Measurements from ENCODE around the gene ZXDC. TPM values are rescaled to one million over a fixed set of nuclear protein-coding genes. Genes with fewer than 3 reads are reported as not detected.

The ZXDC gene
- total RNA-seq, 2 donors from 2014 or later = 30.5 to 31.6 TPM

GRCh38 chr3:126486360-126486847, 10.7 kb upstream of the ZXDC start:
- TF ChIP-seq, protein P1, sequence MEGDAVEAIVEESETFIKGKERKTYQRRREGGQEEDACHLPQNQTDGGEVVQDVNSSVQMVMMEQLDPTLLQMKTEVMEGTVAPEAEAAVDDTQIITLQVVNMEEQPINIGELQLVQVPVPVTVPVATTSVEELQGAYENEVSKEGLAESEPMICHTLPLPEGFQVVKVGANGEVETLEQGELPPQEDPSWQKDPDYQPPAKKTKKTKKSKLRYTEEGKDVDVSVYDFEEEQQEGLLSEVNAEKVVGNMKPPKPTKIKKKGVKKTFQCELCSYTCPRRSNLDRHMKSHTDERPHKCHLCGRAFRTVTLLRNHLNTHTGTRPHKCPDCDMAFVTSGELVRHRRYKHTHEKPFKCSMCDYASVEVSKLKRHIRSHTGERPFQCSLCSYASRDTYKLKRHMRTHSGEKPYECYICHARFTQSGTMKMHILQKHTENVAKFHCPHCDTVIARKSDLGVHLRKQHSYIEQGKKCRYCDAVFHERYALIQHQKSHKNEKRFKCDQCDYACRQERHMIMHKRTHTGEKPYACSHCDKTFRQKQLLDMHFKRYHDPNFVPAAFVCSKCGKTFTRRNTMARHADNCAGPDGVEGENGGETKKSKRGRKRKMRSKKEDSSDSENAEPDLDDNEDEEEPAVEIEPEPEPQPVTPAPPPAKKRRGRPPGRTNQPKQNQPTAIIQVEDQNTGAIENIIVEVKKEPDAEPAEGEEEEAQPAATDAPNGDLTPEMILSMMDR (conservative IDR thresholded peaks at IDR 0.05) = no peak
- Mint-ChIP-seq H3K27ac (no peak overlapping the region), H3K4me1 (peaks cover 8% of the 10 kb centered on the region), H3K36me3 (ENCODE audit: low read depth) (no peaks in the 10 kb centered on the region), H3K27me3 (ENCODE audit: insufficient read depth) (no peaks in the 10 kb centered on the region), H3K9me3 (no peaks in the 10 kb centered on the region), H3K4me3 (no peak overlapping the region)
- H3K9ac ChIP-seq (ENCODE audit: extremely low read depth, low read length, poor library complexity, severe bottlenecking) = no peak overlapping the region
- no peaks in the 10 kb centered on the region for H3K36me3 ChIP-seq (ENCODE audit: control insufficient read depth, insufficient read depth, low read length)
- H3K27me3 ChIP-seq (ENCODE audit: control insufficient read depth, insufficient read depth, low read length, poor library complexity, severe bottlenecking) = no peaks in the 10 kb centered on the region
- no peak overlapping the region for H3K27ac ChIP-seq (ENCODE audit: low read depth, low read length)
- no peaks in the 10 kb centered on the region for H3K4me1 ChIP-seq (ENCODE audit: control insufficient read depth, insufficient read depth, low read length)
- WGBS, 2 experiments (ENCODE audit: insufficient coverage in 1 of 2, insufficient read length in 1 of 2) = 90 to 92% methylated on average over 5 to 14 of the region's 14 CpGs
- no peaks in the 10 kb centered on the region for H3K9me3 ChIP-seq (ENCODE audit: control insufficient read depth, low read length)
- H3K4me3 ChIP-seq (ENCODE audit: low read length) = no peak overlapping the region
- no peak for DNase-seq

DNA sequence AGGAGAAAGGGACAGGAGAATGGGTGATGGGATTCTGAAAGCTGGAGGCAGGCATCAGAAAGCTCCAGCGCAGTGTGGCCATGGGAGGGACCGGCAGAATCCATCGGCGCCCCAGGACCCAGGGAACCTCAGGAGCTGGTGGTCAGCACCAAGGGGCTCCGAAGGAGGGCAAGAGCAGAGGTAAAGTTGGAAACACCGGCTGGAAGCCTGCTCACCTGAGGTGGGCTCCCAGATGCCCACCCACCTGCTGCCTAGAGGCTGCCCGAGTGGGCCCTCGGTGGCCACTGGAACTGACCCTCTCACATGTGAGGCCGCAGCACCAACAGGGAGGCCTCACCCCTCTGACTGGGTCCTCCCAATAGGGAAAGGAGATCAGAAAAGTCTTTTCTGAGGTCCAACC, 10.3 kb upstream of the ZXDC start:
- Histone ChIP-seq H3K27ac (ENCODE audit: low read depth, low read length) (no peak overlapping the region), H3K9me3 (ENCODE audit: control insufficient read depth, low read length) (no peaks in the 10 kb centered on the region), H3K36me3 (ENCODE audit: control insufficient read depth, insufficient read depth, low read length) (no peaks in the 10 kb centered on the region), H3K4me1 (ENCODE audit: control insufficient read depth, insufficient read depth, low read length) (no peaks in the 10 kb centered on the region), H3K27me3 (ENCODE audit: control insufficient read depth, insufficient read depth, low read length, poor library complexity, severe bottlenecking) (no peaks in the 10 kb centered on the region), H3K9ac (ENCODE audit: extremely low read depth, low read length, poor library complexity, severe bottlenecking) (no peak overlapping the region), H3K4me3 (ENCODE audit: low read length) (no peak overlapping the region)
- TF ChIP-seq, protein P1 (conservative IDR thresholded peaks at IDR 0.05) = no peak
- Mint-ChIP-seq H3K4me3 (no peak overlapping the region), H3K9me3 (no peaks in the 10 kb centered on the region), H3K36me3 (ENCODE audit: low read depth) (no peaks in the 10 kb centered on the region), H3K27ac (no peak overlapping the region), H3K4me1 (peaks cover 8% of the 10 kb centered on the region), H3K27me3 (ENCODE audit: insufficient read depth) (no peaks in the 10 kb centered on the region)
- DNase-seq = no peak
- 92 to 100% methylated on average over 3 to 9 of the region's 9 CpGs for WGBS, 2 experiments (ENCODE audit: insufficient coverage in 1 of 2, insufficient read length in 1 of 2)

DNA sequence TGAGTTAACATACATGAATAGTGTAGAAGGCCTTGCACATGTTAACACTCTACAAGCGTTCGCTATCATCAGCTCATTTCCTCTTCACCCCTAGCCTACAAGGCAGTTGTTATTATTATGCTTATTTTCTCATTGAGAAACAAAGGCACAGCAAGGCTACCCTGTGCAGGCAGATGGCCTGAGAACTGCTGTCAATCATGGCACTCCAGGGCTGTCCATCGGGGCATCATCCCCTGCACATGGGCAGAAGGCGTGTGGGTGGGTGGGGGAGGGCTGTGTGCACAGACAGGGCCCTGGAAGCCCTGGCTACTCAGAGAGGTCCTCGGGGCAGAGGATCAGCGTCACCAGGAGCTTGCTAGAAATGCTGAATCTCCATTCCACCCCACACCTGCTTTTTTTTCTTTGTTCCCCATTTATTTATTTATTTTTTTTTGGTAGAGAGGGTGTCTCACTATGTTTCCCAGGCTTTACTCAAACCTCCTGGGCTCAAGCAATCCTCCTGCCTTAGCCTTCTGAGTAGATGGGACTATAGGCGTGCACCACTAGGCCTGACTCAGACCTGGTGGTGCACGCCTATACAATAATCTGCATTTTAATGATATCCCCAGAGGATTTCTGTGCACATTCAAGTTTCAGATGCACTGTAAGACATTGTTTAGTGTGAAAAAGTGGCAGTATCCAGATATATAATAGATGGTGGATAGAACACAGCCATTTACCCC, 9.6 kb upstream of the ZXDC start:
- peaks cover 8% of the 10 kb centered on the region for H3K4me1 Mint-ChIP-seq
- no peaks in the 10 kb centered on the region for H3K27me3 Mint-ChIP-seq (ENCODE audit: insufficient read depth)
- DNase-seq = no peak
- H3K27ac Mint-ChIP-seq = no peak overlapping the region
- no peaks in the 10 kb centered on the region for H3K9me3 ChIP-seq (ENCODE audit: control insufficient read depth, low read length)
- H3K9me3 Mint-ChIP-seq = no peaks in the 10 kb centered on the region
- 60 to 80% methylated on average over 2 to 8 of the region's 8 CpGs for WGBS, 2 experiments (ENCODE audit: insufficient coverage in 1 of 2, insufficient read length in 1 of 2)
- no peak overlapping the region for H3K4me3 ChIP-seq (ENCODE audit: low read length)
- H3K36me3 Mint-ChIP-seq (ENCODE audit: low read depth) = no peaks in the 10 kb centered on the region
- H3K36me3 ChIP-seq (ENCODE audit: control insufficient read depth, insufficient read depth, low read length) = no peaks in the 10 kb centered on the region
- H3K27me3 ChIP-seq (ENCODE audit: control insufficient read depth, insufficient read depth, low read length, poor library complexity, severe bottlenecking) = no peaks in the 10 kb centered on the region
- peak overlapping the region; percentile 50 for H3K27ac ChIP-seq (ENCODE audit: low read depth, low read length)
- no peak overlapping the region for H3K4me3 Mint-ChIP-seq
- TF ChIP-seq, protein P1 (conservative IDR thresholded peaks at IDR 0.05) = no peak
- H3K4me1 ChIP-seq (ENCODE audit: control insufficient read depth, insufficient read depth, low read length) = no peaks in the 10 kb centered on the region
- H3K9ac ChIP-seq (ENCODE audit: extremely low read depth, low read length, poor library complexity, severe bottlenecking) = no peak overlapping the region
